GM19328 (cell line): ENCODE results near the gene FAM3C.
"Not testable (repeated sequence)": the region's sequence is repeated elsewhere in the genome, so short reads cannot be mapped to it uniquely, and the experiment has no call there.

ENCODE experiments used
- ATAC-seq: cut with Tn5 transposase; IDR thresholded peaks from one replicate; pipeline ENCODE4 v1.9.1; 2021; ENCODE audit warnings: mild to moderate bottlenecking, moderate library complexity; ENCODE audit not compliant: unreplicated experiment

Gene FAM3C

DNA sequence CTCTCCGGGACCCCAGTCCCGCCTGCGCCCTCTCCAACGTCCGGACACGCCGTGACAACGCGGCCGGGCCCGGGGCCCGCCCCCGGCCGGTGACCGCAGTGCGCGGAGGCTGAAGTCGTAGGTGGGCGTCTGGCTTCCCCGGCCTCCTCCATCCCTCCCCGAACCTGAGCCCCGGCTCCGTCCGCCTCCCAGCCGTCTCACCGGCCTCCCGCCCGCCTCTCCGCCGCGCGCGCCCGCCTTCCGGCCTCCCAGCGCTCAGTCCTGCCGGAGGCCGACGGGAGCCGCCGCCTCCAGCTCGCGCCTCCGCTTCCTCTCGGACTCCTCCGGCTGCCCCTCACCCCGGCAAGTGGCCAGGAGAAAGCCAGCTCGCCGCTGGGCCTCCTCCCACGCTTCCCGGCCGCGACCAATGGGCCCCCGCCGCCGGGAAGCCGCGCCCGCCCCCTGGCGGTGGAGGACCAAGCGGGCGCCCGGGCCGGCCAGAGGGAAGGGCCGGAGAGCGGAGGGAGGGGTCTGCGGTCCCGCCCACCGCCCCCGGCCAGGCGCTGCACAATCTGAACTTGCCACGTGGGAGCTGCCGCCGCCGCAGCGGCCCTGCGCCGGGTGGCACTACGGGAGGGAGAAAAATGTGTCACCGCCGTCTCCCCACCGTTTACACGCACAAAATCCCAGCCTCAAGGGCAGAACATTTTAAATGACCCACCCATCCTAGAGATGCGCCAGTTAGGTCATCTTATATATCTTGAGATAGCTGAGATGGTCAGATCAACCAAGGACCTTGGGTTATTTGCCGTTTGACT is at the start of gene FAM3C:
TSS of gene FAM3C (minus strand) at position 348 of the 797 bp plus-strand sequence. CDS start 13,339 bp downstream, outside the sequence.
- peak; percentile 79 for ATAC-seq

GRCh38 chr7:121442845-121443244 is 46.7 kb upstream of the FAM3C start:
- no peak for ATAC-seq

DNA sequence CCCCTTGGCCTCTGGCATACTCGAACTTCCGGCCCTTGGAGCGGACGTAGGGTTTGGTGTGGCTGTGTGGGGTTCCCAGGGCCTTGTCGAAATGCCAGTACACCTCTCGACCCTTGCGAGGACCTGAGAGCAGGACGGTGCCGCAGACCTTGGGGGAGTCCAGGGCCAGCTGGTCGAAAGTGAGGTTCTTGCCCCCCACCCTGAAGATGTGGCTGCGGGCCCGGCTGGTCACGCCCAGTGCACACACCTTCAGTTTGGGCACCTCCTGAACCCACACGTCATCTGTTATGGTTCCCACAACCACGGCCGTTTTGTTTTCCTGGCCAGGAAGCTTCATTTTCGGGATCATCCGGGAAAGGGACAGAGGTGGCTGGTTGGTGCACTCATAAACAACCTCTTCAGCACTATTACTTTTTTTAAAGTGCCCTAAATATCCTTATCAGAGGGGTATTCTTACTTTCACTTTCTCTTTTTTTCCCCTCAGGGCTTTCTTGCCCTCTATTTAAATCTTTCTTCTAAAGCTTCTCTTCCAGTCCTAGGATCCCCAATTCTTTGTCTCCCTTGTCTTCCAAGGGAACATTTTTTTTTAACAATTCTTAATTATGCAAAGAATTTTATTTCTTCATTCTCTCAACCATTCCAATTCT is 44.9 kb upstream of the FAM3C start:
- no peak for ATAC-seq

- ATAC-seq, result peak; percentile 34
Observed at GRCh38 chr7:121438043-121438955, 42.2 kb upstream of the FAM3C start.

DNA sequence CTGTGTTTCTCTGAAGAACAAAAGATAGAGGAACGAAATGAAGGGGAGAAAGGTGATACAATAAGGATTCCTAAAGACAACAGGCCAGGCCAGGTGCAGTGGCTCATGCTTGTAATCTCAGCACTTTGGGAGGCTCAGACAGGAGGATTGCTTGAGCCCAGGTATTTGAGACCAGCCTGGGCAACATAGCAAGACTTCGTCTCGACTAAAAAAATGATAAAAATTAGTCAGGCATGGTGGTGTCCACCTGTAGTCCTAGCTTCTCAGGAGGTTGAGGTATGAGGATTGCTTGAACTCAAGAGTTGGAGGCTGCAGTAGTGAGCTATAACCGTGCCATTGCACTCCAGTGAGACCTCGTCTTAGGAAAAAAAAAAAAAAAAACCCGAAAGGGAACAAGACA is 41.4 kb upstream of the FAM3C start:
- no peak for ATAC-seq

DNA sequence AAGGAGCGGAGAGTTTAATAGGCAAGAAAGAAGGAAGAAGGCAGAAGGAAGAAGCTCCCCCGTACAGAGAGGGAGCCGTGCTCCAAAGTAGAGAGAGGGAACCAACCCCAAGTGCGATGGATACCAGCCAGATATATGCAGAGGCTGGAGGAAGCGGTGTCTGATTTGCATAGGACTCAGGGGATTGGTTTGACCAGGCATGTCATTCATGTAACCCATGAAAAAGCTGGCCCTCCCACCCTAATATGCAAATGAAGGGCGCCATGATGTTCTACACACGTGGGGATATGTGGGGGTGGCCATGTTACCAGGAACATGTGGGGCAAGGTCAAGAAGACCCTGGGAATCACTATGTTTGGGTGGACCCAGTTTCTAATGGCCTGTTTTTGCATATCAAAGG is 40.6 kb upstream of the FAM3C start:
- ATAC-seq, result no peak

DNA sequence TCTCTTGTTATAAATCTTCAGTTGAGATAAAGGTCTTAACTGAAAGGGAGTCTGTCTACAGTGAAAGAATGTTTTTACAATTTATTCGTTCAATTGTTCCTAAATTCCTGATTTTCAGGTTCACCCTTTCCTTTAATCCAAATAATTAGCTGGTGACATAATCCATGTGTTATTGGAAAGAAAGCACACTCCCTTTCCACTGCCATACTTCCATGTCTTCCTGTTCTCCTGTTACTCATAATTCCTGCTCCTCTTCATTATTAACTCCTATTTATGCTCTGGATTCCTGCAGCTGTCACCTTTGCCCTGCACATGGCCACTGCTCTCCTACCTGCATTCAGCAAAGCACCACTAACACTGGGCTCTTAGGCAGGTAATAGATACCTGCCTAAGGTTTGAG is 40.0 kb upstream of the FAM3C start:
- no peak for ATAC-seq

DNA sequence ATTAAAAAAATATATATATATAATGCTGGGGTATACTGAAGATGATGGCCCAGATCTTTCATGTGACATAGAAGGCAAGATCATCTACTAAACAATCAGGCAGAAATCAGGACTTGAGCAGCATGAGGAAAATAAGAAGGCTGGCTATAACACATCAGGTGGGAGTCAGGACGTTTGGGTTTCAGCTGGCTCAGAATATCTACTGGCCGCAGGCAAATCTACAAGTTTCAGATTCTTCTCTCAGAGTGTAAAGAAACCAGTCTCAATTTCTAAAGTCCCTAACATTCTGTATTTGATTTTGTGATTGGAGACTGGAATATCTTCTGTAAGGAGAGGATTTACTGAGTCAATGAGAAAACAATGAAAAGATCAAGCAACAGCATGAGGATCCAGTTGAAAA is 37.7 kb upstream of the FAM3C start:
- ATAC-seq, result peak; percentile 58

- ATAC-seq, result not testable (repeated sequence)
Observed at GRCh38 chr7:121432486-121432885, 36.4 kb upstream of the FAM3C start.

DNA sequence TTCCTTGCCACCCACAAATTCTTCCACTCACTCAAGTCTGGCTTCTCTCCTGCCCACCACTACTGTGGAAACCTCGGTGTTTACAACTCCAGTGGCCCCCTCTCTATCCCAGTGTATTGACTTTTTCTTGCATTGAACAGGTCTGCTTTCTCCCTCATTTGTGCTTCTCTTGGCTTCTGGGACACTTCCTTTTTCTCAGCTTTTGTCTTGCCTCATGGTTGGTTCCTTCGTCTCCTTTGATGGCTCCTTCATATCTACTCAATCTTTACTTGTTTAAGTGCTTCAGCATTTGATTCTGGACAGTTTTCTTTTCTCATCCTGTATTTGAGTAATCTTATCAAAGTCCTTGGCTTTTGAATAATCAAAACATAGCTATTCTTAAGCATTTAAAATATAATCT is 35.9 kb upstream of the FAM3C start:
- ATAC-seq, result no peak

- ATAC-seq, result no peak
Observed at GRCh38 chr7:121431389-121431995, 35.4 kb upstream of the FAM3C start.

- no peak for ATAC-seq
Observed at GRCh38 chr7:121430558-121430957, 34.5 kb upstream of the FAM3C start.

GRCh38 chr7:121429798-121430197 is 33.7 kb upstream of the FAM3C start:
- no peak for ATAC-seq

- ATAC-seq, result no peak
Observed at GRCh38 chr7:121428855-121429489, 32.9 kb upstream of the FAM3C start.

GRCh38 chr7:121421743-121422142 is 25.6 kb upstream of the FAM3C start:
- not testable (repeated sequence) for ATAC-seq

DNA sequence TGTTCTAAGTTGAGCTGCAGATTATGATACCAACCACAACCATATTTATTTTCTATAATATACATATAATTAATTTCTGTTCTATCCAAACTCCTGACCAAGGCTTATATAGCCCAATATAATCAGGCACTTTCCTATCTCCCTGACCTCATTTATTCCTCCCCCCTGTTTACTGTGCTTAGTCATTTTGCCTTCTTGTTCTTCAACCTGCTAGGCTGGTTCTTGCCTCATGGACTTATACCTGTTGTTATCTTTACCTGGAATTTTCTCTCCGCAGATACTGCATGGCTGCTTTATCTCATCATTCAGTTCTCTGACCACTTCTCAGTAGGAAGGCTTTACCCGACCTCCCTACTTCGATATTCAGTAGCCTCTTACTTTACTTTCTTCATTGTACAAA is 24.9 kb upstream of the FAM3C start:
- no peak for ATAC-seq

DNA sequence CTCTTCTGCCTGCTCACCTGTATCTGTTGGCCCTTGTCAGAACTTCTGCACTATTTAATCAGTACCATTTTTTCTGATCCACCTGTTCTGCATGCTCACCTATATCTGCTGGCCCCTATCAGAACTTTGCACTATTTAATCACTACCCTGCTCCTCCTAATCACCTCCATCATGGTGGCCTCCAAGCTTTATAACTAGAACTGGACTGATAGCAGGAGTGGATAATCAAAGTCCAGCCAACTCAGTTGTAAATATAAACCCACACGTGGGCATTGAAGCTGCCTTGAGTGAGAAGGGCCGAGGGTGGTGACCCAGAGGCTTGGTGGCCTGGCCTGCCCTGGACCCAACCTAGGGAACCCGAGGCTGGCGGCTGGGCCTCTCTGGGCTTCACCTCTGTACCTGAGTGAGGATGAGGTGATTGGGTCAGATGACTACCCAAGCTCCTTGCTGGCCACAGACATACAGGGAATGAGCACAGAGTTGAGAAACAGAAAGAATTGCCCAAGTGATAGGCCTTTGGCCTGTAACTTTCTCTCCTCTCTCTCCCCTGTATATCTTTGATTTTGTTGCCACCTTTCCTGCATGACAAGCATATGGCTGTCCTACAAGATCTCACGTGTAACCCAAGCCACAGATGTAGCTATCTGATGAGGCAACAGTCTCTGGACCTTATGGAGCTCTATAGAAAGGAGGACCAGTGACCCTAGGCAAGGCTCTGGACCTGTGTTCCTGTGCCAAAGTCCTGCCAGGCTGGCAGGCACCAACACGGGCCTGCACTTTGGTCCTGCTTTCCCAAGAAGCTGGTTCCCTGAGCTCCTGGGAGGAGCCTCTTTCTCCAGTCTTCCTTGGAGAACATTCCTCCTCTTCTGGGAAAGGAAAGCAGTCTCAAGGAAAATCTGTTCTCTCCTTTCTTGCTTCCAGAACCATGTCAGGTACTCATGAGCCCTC is 23.4 kb upstream of the FAM3C start:
- no peak for ATAC-seq

DNA sequence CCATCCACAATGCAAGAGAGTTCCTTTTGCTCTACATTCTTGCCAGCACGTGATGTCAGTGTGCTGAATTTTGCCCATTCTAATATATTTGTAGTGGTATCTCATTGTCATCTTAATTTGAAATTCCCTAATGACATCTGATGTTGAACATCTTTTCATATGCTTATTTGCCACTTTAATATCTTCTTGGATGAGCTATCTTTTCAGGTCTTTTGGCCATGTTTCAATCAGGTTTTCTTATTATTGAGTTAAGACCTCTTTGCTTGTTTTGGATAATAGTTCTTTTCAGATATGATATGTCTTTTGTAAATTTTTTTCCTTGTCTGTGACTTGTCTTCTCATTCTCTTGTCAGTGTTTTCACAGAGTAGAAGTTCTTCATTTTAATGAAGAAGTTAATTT is 20.4 kb upstream of the FAM3C start:
- ATAC-seq, result no peak

GRCh38 chr7:121414436-121414835 is 18.3 kb upstream of the FAM3C start:
- no peak for ATAC-seq
